HepG2 (cell line): Measurements from ENCODE around the gene PSEN2. TPM values are rescaled to one million over a fixed set of nuclear protein-coding genes. Genes with fewer than 3 reads are reported as not detected.
A peak's percentile ranks its signal among the peaks of the same experiment; 100 is the strongest.

Experiments
- ARID2 ChIP-seq: sonication (generic); formaldehyde crosslinking; IDR thresholded peaks from 2 replicates; pipeline ENCODE4 v1.8.1; 2022; ENCODE audit warnings: mild to moderate bottlenecking, missing genetic modification reagents, borderline replicate concordance
- BRD4 ChIP-seq: sonication (generic); formaldehyde crosslinking; IDR thresholded peaks from 2 replicates; pipeline ENCODE4 v1.4.0; 2020; ENCODE audit warnings: missing genetic modification reagents
- ELF1 ChIP-seq: sonication (generic); formaldehyde crosslinking; IDR thresholded peaks from 2 replicates; pipeline ENCODE4 v1.4.0; 2020; ENCODE audit warnings: missing genetic modification reagents
- FOXA3 ChIP-seq: IDR thresholded peaks from 2 replicates; pipeline ENCODE4 v1.6.1; 2016; ENCODE audit warnings: missing genetic modification reagents, missing compliant biosample characterization
- HDAC6 ChIP-seq: fragments of 200-600 bp; sonication (generic); IDR thresholded peaks from 2 replicates; pipeline ENCODE4 v1.7.0; 2017; ENCODE audit warnings: mild to moderate bottlenecking, antibody characterized with exemption, low read length, low read depth
- HOXA3 ChIP-seq: sonication (generic); formaldehyde crosslinking; IDR thresholded peaks from 2 replicates; pipeline ENCODE4 v1.5.0; 2020; ENCODE audit warnings: missing genetic modification reagents
- NAIF1 ChIP-seq: sonication (generic); formaldehyde crosslinking; IDR thresholded peaks from 2 replicates; pipeline ENCODE4 v1.5.0; 2020; ENCODE audit warnings: mild to moderate bottlenecking, missing genetic modification reagents, borderline replicate concordance
- SMYD3 ChIP-seq: sonication (generic); formaldehyde crosslinking; IDR thresholded peaks from 2 replicates; pipeline ENCODE4 v1.8.1; 2023; ENCODE audit warnings: mild to moderate bottlenecking, missing genetic modification reagents
- TBX3 ChIP-seq: fragments of 450-650 bp; IDR thresholded peaks from 2 replicates; pipeline ENCODE4 v1.6.1; 2017; ENCODE audit warnings: antibody characterized with exemption, mild to moderate bottlenecking, inconsistent platforms, borderline replicate concordance
- ZC3H13 ChIP-seq: sonication (generic); formaldehyde crosslinking; IDR thresholded peaks from 2 replicates; pipeline ENCODE4 v1.8.1; 2023; ENCODE audit warnings: mild to moderate bottlenecking, missing genetic modification reagents, moderate library complexity
- ZNF3 ChIP-seq: IDR thresholded peaks from 2 replicates; pipeline ENCODE4 v1.7.0; 2017; ENCODE audit warnings: inconsistent platforms
- ZNF431 ChIP-seq: sonication (generic); formaldehyde crosslinking; IDR thresholded peaks from 2 replicates; pipeline ENCODE4 v1.9.0; 2022; ENCODE audit warnings: missing genetic modification reagents, low read depth, mild to moderate bottlenecking, borderline replicate concordance
- ZNF780A ChIP-seq: sonication (generic); formaldehyde crosslinking; IDR thresholded peaks from 2 replicates; pipeline ENCODE4 v1.8.0; 2022; ENCODE audit warnings: mild to moderate bottlenecking, missing genetic modification reagents, moderate library complexity
- polyA plus RNA-seq, 8 experiments: library from polyadenylated mRNA; depleted of rRNA in 3 of 8; stranded (reverse) in 7 of 8; unstranded in 1 of 8; fragments of >200 nt; fragmentation: Illumina TruSeq in 4 of 8; extraction: Trizol in 4 of 8; gene quantifications; 2 replicates each; pipeline versions ENCODE4 v1.2.1 to v1.2.3, GENCODE V29; 2011 to 2016; ENCODE audit warnings: low read depth in 4 of 8, missing spikeins in 1 of 8, mixed read lengths in 1 of 8; ENCODE audit not compliant: insufficient read depth in 1 of 8
- total RNA-seq, 5 experiments: library from RNA; depleted of rRNA; stranded (reverse); fragments of >200 nt; fragmentation: Illumina TruSeq; extraction: Trizol; gene quantifications; 2 replicates each; pipeline ENCODE4 v1.2.3, GENCODE V29; 2016; ENCODE audit warnings: low read depth in 1 of 5
- TF ChIP-seq, protein P1 (sequence below), 2 experiments: sonication (generic) in 1 of 2; formaldehyde crosslinking in 1 of 2; IDR thresholded peaks; 2 replicates each; pipeline versions ENCODE4 v1.4.0 to v1.6.1; 2018 to 2020; ENCODE audit warnings: missing genetic modification reagents in 2 of 2, borderline replicate concordance in 1 of 2, low read depth in 1 of 2, mild to moderate bottlenecking in 1 of 2, missing biosample characterization in 1 of 2
- TF ChIP-seq, protein P2 (sequence below): sonication (generic); formaldehyde crosslinking; IDR thresholded peaks from 2 replicates; pipeline ENCODE4 v1.8.1; 2023; ENCODE audit warnings: mild to moderate bottlenecking, inconsistent platforms, moderate library complexity, missing genetic modification reagents, borderline replicate concordance
- TF ChIP-seq, protein P3 (sequence below): sonication (generic); formaldehyde crosslinking; IDR thresholded peaks from 2 replicates; pipeline ENCODE4 v1.4.0; 2020; ENCODE audit warnings: mild to moderate bottlenecking, missing genetic modification reagents, borderline replicate concordance
- TF ChIP-seq, protein P4 (sequence below): sonication (generic); formaldehyde crosslinking; IDR thresholded peaks from 2 replicates; pipeline ENCODE4 v1.5.0; 2020; ENCODE audit warnings: missing genetic modification reagents

The PSEN2 gene
- total and polyA plus RNA-seq, 2 of the 13 experiments (the other 11 are each of a cell fraction or from before 2014, with no cell fraction given) = 5.9 to 13.1 TPM

DNA sequence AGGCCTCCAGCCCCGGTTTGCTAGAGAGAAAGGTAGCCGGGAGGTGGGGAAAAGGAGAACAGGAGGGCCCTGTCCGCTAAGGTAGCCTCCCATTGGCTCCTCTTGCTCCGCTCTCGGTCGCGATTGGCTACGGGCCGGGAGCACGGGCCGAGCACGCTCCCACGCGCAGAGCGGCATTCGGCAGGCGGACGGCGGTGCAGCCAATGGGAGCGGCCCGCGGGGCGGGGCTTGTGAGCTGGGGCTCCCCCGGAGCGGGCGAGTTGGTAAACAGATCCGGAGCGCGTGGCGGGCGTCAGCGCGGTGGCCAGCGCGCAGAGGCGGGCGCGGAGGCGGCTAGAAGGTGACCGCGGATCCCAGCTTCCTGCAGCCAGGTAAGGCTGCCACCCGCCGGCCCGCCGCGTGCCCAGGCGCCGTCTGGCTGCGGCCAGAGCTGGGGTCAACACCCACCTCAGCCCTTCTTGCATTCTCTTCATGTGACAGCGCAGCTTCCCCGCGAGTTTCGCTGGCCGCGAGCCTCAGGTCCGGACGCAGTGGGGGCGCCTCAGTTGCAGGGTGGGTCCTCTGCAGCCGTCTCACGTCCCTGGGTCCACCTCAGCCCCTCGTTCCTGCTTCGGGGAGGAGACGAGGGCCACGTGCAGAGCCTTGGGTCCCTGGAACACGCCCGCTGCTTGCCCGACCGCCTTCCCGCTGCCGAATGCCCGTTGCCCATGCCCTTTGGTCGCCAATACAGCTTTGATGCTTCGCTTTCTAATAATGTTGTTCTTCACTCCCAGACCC is 69.8 kb downstream of the PSEN2 start, which contains the start of gene COQ8A (continued):
- TF ChIP-seq, protein P1, sequence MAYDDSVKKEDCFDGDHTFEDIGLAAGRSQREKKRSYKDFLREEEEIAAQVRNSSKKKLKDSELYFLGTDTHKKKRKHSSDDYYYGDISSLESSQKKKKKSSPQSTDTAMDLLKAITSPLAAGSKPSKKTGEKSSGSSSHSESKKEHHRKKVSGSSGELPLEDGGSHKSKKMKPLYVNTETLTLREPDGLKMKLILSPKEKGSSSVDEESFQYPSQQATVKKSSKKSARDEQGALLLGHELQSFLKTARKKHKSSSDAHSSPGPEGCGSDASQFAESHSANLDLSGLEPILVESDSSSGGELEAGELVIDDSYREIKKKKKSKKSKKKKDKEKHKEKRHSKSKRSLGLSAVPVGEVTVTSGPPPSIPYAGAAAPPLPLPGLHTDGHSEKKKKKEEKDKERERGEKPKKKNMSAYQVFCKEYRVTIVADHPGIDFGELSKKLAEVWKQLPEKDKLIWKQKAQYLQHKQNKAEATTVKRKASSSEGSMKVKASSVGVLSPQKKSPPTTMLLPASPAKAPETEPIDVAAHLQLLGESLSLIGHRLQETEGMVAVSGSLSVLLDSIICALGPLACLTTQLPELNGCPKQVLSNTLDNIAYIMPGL (CRISPR knock-in tag; IDR thresholded peaks at IDR 0.05; ENCODE audit: borderline replicate concordance in 1 of 2, low read depth in 1 of 2) = peak in 1 of 2 experiments; percentile 36; a peak in 3 of 4 replicates
- TF ChIP-seq ARID2 (CRISPR knock-in tag) (no peak), ZC3H13 (CRISPR knock-in tag) (no peak), TBX3 (no peak), ZNF3 (no peak), SMYD3 (no peak; the same call in 1 of the 2 replicates), HDAC6 (no peak), FOXA3 (peak; percentile 64), ELF1 (no peak), ZNF431 (CRISPR knock-in tag) (peak; percentile 56; the same call in 1 of the 2 replicates), ZNF780A (CRISPR knock-in tag) (no peak), NAIF1 (CRISPR knock-in tag) (peak; percentile 10; the same call in 1 of the 2 replicates), HOXA3 (CRISPR knock-in tag) (peak; percentile 22; the same call in 1 of the 2 replicates), BRD4 (CRISPR knock-in tag) (no peak)
- TF ChIP-seq, protein P2, sequence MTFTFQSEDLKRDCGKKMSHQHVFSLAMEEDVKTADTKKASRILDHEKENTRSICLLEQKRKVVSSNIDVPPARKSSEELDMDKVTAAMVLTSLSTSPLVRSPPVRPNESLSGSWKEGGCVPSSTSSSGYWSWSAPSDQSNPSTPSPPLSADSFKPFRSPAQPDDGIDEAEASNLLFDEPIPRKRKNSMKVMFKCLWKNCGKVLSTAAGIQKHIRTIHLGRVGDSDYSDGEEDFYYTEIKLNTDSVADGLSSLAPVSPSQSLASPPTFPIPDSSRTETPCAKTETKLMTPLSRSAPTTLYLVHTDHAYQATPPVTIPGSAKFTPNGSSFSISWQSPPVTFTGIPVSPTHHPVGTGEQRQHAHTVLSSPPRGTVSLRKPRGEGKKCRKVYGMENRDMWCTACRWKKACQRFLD (CRISPR knock-in tag) = peak; percentile 95; the same call in 1 of the 2 replicates
- TF ChIP-seq, protein P3, sequence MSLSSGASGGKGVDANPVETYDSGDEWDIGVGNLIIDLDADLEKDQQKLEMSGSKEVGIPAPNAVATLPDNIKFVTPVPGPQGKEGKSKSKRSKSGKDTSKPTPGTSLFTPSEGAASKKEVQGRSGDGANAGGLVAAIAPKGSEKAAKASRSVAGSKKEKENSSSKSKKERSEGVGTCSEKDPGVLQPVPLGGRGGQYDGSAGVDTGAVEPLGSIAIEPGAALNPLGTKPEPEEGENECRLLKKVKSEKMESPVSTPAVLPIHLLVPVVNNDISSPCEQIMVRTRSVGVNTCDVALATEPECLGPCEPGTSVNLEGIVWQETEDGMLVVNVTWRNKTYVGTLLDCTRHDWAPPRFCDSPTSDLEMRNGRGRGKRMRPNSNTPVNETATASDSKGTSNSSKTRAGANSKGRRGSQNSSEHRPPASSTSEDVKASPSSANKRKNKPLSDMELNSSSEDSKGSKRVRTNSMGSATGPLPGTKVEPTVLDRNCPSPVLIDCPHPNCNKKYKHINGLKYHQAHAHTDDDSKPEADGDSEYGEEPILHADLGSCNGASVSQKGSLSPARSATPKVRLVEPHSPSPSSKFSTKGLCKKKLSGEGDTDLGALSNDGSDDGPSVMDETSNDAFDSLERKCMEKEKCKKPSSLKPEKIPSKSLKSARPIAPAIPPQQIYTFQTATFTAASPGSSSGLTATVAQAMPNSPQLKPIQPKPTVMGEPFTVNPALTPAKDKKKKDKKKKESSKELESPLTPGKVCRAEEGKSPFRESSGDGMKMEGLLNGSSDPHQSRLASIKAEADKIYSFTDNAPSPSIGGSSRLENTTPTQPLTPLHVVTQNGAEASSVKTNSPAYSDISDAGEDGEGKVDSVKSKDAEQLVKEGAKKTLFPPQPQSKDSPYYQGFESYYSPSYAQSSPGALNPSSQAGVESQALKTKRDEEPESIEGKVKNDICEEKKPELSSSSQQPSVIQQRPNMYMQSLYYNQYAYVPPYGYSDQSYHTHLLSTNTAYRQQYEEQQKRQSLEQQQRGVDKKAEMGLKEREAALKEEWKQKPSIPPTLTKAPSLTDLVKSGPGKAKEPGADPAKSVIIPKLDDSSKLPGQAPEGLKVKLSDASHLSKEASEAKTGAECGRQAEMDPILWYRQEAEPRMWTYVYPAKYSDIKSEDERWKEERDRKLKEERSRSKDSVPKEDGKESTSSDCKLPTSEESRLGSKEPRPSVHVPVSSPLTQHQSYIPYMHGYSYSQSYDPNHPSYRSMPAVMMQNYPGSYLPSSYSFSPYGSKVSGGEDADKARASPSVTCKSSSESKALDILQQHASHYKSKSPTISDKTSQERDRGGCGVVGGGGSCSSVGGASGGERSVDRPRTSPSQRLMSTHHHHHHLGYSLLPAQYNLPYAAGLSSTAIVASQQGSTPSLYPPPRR = no peak
- TF ChIP-seq, protein P4, sequence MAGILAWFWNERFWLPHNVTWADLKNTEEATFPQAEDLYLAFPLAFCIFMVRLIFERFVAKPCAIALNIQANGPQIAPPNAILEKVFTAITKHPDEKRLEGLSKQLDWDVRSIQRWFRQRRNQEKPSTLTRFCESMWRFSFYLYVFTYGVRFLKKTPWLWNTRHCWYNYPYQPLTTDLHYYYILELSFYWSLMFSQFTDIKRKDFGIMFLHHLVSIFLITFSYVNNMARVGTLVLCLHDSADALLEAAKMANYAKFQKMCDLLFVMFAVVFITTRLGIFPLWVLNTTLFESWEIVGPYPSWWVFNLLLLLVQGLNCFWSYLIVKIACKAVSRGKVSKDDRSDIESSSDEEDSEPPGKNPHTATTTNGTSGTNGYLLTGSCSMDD (CRISPR knock-in tag) = no peak
